H1 (cell line): ENCODE results near the gene ITPR1.

ENCODE experiments used
- CHD1 ChIP-seq: IDR thresholded peaks from 2 replicates; pipeline ENCODE4 v1.6.1; 2012; ENCODE audit warnings: low read depth, low read length, improper control_type of control experiment
- CTBP2 ChIP-seq: IDR thresholded peaks from 2 replicates; pipeline ENCODE4 v1.7.0; 2011; ENCODE audit warnings: borderline replicate concordance, mild to moderate bottlenecking, moderate library complexity, mixed read lengths, low read length; ENCODE audit not compliant: insufficient read depth, insufficient read length
- EP300 ChIP-seq, 2 experiments: IDR thresholded peaks; 1 replicate in 1 of 2; 2 replicates in 1 of 2; pipeline ENCODE4 v1.6.1; 2011 to 2012; ENCODE audit warnings: low read depth in 2 of 2, low read length in 2 of 2, mild to moderate bottlenecking in 2 of 2, borderline replicate concordance in 1 of 2, inconsistent platforms in 1 of 2, moderate library complexity in 1 of 2
- EZH2 ChIP-seq: fragments of 200-600 bp; sonication (generic); IDR thresholded peaks from 2 replicates; pipeline ENCODE4 v1.7.1; 2012; ENCODE audit warnings: low read depth, mild to moderate bottlenecking, moderate library complexity, low read length, inconsistent platforms; ENCODE audit not compliant: severe bottlenecking
- GABPA ChIP-seq: IDR thresholded peaks from 2 replicates; pipeline ENCODE4 v1.6.1; 2011; ENCODE audit warnings: mild to moderate bottlenecking, low read length, moderate library complexity, borderline replicate concordance; ENCODE audit not compliant: insufficient read depth
- SP1 ChIP-seq: IDR thresholded peaks from 2 replicates; pipeline ENCODE4 v1.6.1; 2011; ENCODE audit warnings: low read depth, low read length
- TF ChIP-seq, protein P1 (sequence below), 3 experiments: IDR thresholded peaks; 1 replicate in 2 of 3; 2 replicates in 1 of 3; pipeline versions ENCODE4 v1.5.1 to v1.6.1; 2011; ENCODE audit warnings: low read length in 3 of 3, mild to moderate bottlenecking in 3 of 3, inconsistent platforms in 2 of 3, low read depth in 1 of 3, moderate library complexity in 1 of 3; ENCODE audit not compliant: insufficient read depth in 1 of 3; ENCODE audit errors: control extremely low read depth in 1 of 3
- TF ChIP-seq, protein P2 (sequence below): IDR thresholded peaks from 2 replicates; pipeline ENCODE4 v1.6.1; 2011; ENCODE audit warnings: low read depth, mild to moderate bottlenecking, low read length; ENCODE audit not compliant: insufficient read depth

DNA sequence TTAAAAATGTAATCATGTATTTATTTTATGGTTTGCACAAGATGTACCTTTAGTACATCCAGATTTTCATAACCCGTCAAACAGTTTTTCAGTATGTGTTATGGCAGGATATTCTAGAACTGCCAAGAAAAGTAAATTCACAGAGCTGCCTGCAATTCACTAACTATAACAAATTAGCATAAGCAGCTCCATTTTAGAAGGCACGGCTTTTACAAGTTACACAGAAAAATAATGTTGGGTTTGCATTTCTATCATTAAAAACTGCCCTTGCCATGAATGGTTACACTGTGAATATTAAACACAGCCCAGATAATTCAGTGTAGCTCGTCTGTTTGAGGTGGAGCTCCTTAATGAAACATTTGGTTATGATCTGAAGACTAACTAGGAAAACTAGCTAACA, 391.7 kb downstream of the ITPR1 start:
- TF ChIP-seq GABPA (no peak), EZH2 (no peak), CHD1 (no peak), CTBP2 (no peak), SP1 (no peak), EP300 (IDR thresholded peaks at IDR 0.05; ENCODE audit: borderline replicate concordance in 1 of 2, low read depth in 2 of 2, low read length in 2 of 2) (no peak)
- TF ChIP-seq, protein P1, sequence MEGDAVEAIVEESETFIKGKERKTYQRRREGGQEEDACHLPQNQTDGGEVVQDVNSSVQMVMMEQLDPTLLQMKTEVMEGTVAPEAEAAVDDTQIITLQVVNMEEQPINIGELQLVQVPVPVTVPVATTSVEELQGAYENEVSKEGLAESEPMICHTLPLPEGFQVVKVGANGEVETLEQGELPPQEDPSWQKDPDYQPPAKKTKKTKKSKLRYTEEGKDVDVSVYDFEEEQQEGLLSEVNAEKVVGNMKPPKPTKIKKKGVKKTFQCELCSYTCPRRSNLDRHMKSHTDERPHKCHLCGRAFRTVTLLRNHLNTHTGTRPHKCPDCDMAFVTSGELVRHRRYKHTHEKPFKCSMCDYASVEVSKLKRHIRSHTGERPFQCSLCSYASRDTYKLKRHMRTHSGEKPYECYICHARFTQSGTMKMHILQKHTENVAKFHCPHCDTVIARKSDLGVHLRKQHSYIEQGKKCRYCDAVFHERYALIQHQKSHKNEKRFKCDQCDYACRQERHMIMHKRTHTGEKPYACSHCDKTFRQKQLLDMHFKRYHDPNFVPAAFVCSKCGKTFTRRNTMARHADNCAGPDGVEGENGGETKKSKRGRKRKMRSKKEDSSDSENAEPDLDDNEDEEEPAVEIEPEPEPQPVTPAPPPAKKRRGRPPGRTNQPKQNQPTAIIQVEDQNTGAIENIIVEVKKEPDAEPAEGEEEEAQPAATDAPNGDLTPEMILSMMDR (IDR thresholded peaks at IDR 0.05; ENCODE audit: control extremely low read depth in 1 of 3, insufficient read depth in 1 of 3, low read depth in 1 of 3, low read length in 3 of 3), result no peak
- TF ChIP-seq, protein P2, sequence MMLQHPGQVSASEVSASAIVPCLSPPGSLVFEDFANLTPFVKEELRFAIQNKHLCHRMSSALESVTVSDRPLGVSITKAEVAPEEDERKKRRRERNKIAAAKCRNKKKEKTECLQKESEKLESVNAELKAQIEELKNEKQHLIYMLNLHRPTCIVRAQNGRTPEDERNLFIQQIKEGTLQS, result no peak
